ENCODE results near the gene U2SURP. TPM values are rescaled to one million over a fixed set of nuclear protein-coding genes. Genes with fewer than 3 reads are reported as not detected.
"Not testable (repeated sequence)": the region's sequence is repeated elsewhere in the genome, so short reads cannot be mapped to it uniquely, and the experiment has no call there.

U2SURP gene
- total RNA-seq, 1 donor from 2014 or later = 105 TPM

DNA sequence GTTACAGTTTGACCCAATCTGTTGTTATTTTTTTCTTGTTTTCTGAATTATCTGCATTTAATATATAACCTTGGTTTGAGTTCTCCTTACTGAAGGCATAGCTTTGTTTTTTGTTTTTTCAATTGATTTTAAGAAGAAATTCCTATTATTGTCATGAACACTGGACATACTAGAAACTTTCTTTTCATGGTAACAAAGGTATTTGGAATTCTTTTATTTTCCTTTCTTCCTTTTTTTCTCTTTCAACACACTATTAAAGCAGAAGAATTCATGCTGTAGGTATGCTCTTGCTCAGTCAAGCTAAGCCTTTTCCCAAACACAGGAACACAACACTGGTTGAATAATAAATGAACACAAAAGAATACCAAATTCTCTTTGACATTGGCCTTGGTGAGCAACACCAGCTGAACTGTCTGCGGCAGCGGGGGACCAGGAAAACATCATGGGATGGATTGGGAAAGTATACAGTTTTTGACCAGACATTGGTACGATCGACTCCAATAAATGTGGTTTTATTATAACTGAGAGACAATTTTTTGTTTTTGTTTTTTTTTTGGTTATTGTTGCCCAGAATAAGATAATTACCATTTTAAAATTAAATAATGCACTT, 23.1 kb downstream of the U2SURP start:
- no peaks in the 10 kb centered on the region for H3K4me1 Mint-ChIP-seq (ENCODE audit: low read depth, unreplicated experiment)
- H3K9me3 Mint-ChIP-seq (ENCODE audit: unreplicated experiment) = peaks cover 1% of the 10 kb centered on the region
- H3K27ac Mint-ChIP-seq (ENCODE audit: unreplicated experiment) = no peak overlapping the region
- TF ChIP-seq, protein P1, sequence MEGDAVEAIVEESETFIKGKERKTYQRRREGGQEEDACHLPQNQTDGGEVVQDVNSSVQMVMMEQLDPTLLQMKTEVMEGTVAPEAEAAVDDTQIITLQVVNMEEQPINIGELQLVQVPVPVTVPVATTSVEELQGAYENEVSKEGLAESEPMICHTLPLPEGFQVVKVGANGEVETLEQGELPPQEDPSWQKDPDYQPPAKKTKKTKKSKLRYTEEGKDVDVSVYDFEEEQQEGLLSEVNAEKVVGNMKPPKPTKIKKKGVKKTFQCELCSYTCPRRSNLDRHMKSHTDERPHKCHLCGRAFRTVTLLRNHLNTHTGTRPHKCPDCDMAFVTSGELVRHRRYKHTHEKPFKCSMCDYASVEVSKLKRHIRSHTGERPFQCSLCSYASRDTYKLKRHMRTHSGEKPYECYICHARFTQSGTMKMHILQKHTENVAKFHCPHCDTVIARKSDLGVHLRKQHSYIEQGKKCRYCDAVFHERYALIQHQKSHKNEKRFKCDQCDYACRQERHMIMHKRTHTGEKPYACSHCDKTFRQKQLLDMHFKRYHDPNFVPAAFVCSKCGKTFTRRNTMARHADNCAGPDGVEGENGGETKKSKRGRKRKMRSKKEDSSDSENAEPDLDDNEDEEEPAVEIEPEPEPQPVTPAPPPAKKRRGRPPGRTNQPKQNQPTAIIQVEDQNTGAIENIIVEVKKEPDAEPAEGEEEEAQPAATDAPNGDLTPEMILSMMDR (IDR thresholded peaks at IDR 0.05; ENCODE audit: partially characterized antibody, unreplicated experiment) = no peak
- no peak overlapping the region for H3K4me3 Mint-ChIP-seq (ENCODE audit: unreplicated experiment)
- DNase-seq = no peak
- peaks cover 6% of the 10 kb centered on the region for H3K36me3 Mint-ChIP-seq (ENCODE audit: unreplicated experiment)
- no peaks in the 10 kb centered on the region for H3K27me3 Mint-ChIP-seq (ENCODE audit: unreplicated experiment)

DNA sequence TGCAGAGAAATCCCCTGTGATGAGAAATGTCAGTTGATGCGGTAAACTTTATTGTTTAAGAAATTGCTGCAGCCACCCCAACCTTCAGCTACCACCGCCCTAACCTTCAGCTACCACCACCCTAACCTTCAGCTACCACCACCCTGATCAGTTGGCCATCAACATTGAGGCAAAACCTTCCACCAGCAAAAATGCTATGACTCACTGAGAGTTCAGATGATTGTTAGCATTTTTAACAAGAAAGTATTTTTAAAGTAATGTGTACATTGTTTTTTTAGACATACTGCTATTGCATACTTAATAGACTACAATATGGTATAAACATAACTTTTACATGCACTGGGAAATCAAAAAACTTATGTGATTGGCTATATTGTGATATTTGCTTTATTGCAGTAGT, 30.0 kb downstream of the U2SURP start:
- H3K4me3 Mint-ChIP-seq (ENCODE audit: unreplicated experiment) = no peak overlapping the region
- no peaks in the 10 kb centered on the region for H3K4me1 Mint-ChIP-seq (ENCODE audit: low read depth, unreplicated experiment)
- no peak for DNase-seq
- peaks cover 1% of the 10 kb centered on the region for H3K9me3 Mint-ChIP-seq (ENCODE audit: unreplicated experiment)
- H3K27me3 Mint-ChIP-seq (ENCODE audit: unreplicated experiment) = no peaks in the 10 kb centered on the region
- TF ChIP-seq, protein P1 (IDR thresholded peaks at IDR 0.05; ENCODE audit: partially characterized antibody, unreplicated experiment) = no peak
- H3K36me3 Mint-ChIP-seq (ENCODE audit: unreplicated experiment) = peaks cover 12% of the 10 kb centered on the region
- no peak overlapping the region for H3K27ac Mint-ChIP-seq (ENCODE audit: unreplicated experiment)

DNA sequence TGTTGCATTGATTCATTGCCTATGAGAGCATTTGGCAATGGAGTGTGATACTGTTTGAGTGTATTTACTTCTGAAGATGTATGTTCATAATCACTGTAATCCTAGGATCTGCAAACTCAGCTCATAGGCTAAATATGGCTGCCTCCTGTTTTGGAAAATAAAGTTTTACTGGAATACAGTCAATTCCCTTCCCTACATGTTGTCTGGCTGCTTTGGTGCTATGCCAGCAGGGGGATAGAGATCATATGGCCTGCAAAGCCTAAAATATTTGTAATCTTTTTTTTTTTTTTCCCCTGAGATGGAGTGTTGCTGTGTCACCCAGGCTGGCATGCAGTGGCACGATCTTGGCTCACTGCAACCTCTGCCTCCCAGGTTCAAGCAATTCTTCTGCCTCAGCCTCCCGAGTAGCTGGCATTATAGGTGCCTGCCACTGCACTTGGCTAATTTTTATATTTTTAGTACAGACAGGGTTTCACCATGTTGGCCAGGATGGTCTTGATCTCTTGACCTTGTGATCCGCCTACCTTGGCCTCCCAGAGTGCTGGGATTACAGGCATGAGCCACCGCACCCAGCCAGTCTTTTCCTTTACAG, 30.5 kb downstream of the U2SURP start:
- peaks cover 12% of the 10 kb centered on the region for H3K36me3 Mint-ChIP-seq (ENCODE audit: unreplicated experiment)
- H3K9me3 Mint-ChIP-seq (ENCODE audit: unreplicated experiment); H3K4me1 Mint-ChIP-seq (ENCODE audit: low read depth, unreplicated experiment); DNase-seq; H3K27ac Mint-ChIP-seq (ENCODE audit: unreplicated experiment); H3K27me3 Mint-ChIP-seq (ENCODE audit: unreplicated experiment); H3K4me3 Mint-ChIP-seq (ENCODE audit: unreplicated experiment): not testable (repeated sequence)

DNA sequence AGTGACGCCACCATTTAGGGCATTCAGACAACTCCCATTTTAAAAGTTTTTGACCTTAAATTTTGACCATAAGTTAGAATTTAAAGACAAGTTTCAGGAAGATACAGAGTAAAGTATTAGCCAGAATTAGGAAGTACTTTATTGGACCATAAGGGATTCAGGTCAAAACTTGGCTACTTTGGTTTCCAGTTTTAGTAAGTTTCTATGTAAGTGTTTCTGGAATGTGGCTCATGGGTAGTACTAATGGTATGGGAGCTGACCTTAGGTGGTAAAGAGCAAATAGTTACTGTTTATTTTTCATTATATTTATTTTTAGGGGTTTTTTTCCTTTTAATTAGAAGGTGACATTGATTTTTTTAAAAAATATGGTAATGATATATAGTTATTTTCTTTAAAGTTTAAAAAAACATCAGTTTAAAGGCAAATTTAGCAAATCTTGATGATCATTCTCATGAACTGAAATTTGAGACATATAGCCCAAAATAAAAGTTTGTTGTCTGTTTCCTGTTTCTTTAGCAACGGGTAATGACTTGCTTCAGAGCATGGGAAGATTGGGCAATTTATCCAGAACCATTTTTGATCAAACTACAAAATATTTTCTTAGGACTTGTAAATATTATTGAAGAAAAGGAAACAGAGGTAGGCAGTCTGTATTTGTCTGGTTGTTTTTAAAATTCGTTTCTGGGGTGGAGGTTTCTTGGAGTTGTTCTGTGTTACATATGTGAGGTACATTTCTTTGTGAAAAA, 34.3 kb downstream of the U2SURP start:
- Mint-ChIP-seq H3K27me3 (ENCODE audit: unreplicated experiment) (no peaks in the 10 kb centered on the region), H3K4me1 (ENCODE audit: low read depth, unreplicated experiment) (no peaks in the 10 kb centered on the region), H3K4me3 (ENCODE audit: unreplicated experiment) (no peak overlapping the region), H3K36me3 (ENCODE audit: unreplicated experiment) (no peaks in the 10 kb centered on the region), H3K9me3 (ENCODE audit: unreplicated experiment) (no peaks in the 10 kb centered on the region), H3K27ac (ENCODE audit: unreplicated experiment) (no peak overlapping the region)
- TF ChIP-seq, protein P1 (IDR thresholded peaks at IDR 0.05; ENCODE audit: partially characterized antibody, unreplicated experiment) = no peak
- no peak for DNase-seq

DNA sequence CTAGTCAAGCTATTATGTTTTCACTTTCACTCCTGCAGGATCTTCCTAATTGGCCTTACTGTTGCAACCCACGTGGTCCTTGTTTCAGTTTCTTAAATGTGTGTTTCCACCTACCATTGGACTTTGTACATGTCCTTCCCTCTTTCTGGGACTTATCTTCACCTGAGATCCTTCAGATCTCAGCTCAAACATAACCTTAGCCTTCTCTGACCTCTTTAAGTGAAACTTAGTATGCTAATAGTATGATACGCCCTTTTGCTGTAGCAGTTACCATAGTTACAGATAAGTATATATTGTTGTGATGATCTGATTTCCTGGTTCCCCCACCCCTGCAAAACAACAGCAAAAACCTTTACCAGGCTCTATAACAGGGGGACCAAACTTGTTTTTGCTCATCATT, 35.2 kb downstream of the U2SURP start:
- Mint-ChIP-seq H3K9me3 (ENCODE audit: unreplicated experiment) (no peaks in the 10 kb centered on the region), H3K27me3 (ENCODE audit: unreplicated experiment) (no peaks in the 10 kb centered on the region), H3K36me3 (ENCODE audit: unreplicated experiment) (no peaks in the 10 kb centered on the region), H3K4me1 (ENCODE audit: low read depth, unreplicated experiment) (no peaks in the 10 kb centered on the region), H3K27ac (ENCODE audit: unreplicated experiment) (no peak overlapping the region), H3K4me3 (ENCODE audit: unreplicated experiment) (no peak overlapping the region)
- DNase-seq = no peak
- TF ChIP-seq, protein P1 (IDR thresholded peaks at IDR 0.05; ENCODE audit: partially characterized antibody, unreplicated experiment) = no peak
